ENCODE measurements around the gene CDC20. TPM values are rescaled to one million over a fixed set of nuclear protein-coding genes. Genes with fewer than 3 reads are reported as not detected.

The CDC20 gene
- total and polyA plus RNA-seq, 10 of the 15 experiments (the other 5 are each of a cell fraction or from before 2014, with no cell fraction given), result 36.3 to 347 (median 150) TPM

GRCh38 chr1:43366601-43367025 lies 7.8 kb downstream of the CDC20 start:
- ChIA-PET CTCF (interaction anchor here (1.2 to 2.4 kb wide), 2 partner anchors 8 to 128 kb away, joined by 3 to 10 read pairs; partner anchors contain the start of gene CDC20), SMC1A (ENCODE audit: uncharacterized antibody, unreplicated experiment) (interaction anchor here (1.2 to 5.0 kb wide), 2 partner anchors 24 to 127 kb away, joined by 3 to 24 read pairs; partner anchors contain the start of gene SZT2), RAD21 (ENCODE audit: unreplicated experiment) (interaction anchor here (3.0 kb wide), 1 partner anchor 8 kb away, joined by 15 read pairs; the partner anchor contains the start of gene CDC20), POLR2A (interaction anchor here (0.6 to 2.5 kb wide), 5 partner anchors 9 to 949 kb away, joined by 3 to 25 read pairs (median 5); partner anchors contain the start of genes CDC20 and HYI)
- no peak for DNase-seq (ENCODE audit: low read depth, low spot score)
- no TSS peak for BruUV-seq (replicated peaks)
- peak overlapping the region; percentile 94 for H3K4me2 ChIP-seq (ENCODE audit: control insufficient read depth, insufficient read depth)
- H3K9ac ChIP-seq (ENCODE audit: control insufficient read depth, insufficient read depth, low read length), result peak overlapping the region; percentile 96
- FAIRE-seq, result no peak
- intact Hi-C loops (cut with micrococcal nuclease; ENCODE audit: unreplicated experiment), result loop anchor here (5.0 kb wide), 1 partner anchor 69 kb away; no protein-coding TSS in a partner anchor
- peak overlapping the region; percentile 95 for H3K27ac ChIP-seq (ENCODE audit: control insufficient read depth, insufficient read depth)
- no peaks in the 10 kb centered on the region for H4K20me1 ChIP-seq (ENCODE audit: control insufficient read depth, insufficient read depth)
- ATAC-seq, result no peak; the same call in 2 of the 3 replicates
- H3K79me2 ChIP-seq (ENCODE audit: control insufficient read depth, insufficient read depth, low read length), result peaks cover 39% of the 10 kb centered on the region
- H3K9me3 ChIP-seq (replicated peaks; ENCODE audit: control insufficient read depth, insufficient read depth, low read length), result no peaks in the 10 kb centered on the region
- in situ Hi-C loops (cut with MboI), result no loop called here
- no peak overlapping the region for H2AFZ ChIP-seq (ENCODE audit: control insufficient read depth, low read depth, low read length)
- peaks cover 8% of the 10 kb centered on the region for H3K4me1 ChIP-seq (ENCODE audit: control insufficient read depth, insufficient read depth, low read length)
- WGBS (ENCODE audit: insufficient coverage, insufficient replicate concordance, low lambda C conversion rate, missing lambda C conversion rate), result 3% methylated on average over 4 of the region's 5 CpGs
- peak overlapping the region; percentile 100 for H3K4me3 ChIP-seq
- H3K27me3 ChIP-seq (replicated peaks in 1 of 2; ENCODE audit: control insufficient read depth in 2 of 2, insufficient read depth in 2 of 2, low read length in 1 of 2), result no peaks in the 10 kb centered on the region
- peaks cover 10 to 18% of the 10 kb centered on the region in 2 experiments for H3K36me3 ChIP-seq (ENCODE audit: control insufficient read depth in 2 of 2, insufficient read depth in 2 of 2, low read length in 1 of 2)
- TF ChIP-seq, protein P1, sequence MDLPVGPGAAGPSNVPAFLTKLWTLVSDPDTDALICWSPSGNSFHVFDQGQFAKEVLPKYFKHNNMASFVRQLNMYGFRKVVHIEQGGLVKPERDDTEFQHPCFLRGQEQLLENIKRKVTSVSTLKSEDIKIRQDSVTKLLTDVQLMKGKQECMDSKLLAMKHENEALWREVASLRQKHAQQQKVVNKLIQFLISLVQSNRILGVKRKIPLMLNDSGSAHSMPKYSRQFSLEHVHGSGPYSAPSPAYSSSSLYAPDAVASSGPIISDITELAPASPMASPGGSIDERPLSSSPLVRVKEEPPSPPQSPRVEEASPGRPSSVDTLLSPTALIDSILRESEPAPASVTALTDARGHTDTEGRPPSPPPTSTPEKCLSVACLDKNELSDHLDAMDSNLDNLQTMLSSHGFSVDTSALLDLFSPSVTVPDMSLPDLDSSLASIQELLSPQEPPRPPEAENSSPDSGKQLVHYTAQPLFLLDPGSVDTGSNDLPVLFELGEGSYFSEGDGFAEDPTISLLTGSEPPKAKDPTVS (IDR thresholded peaks at IDR 0.05; ENCODE audit: low read depth, low read length), result no peak
- no peak for TF ChIP-seq EP300 (IDR thresholded peaks at IDR 0.05; ENCODE audit: borderline replicate concordance in 1 of 2, control insufficient read depth in 1 of 2, low read depth in 2 of 2, low read length in 2 of 2)
- no peak for TF ChIP-seq RELB (IDR thresholded peaks at IDR 0.05; ENCODE audit: low read depth)
- TF ChIP-seq, protein P2, sequence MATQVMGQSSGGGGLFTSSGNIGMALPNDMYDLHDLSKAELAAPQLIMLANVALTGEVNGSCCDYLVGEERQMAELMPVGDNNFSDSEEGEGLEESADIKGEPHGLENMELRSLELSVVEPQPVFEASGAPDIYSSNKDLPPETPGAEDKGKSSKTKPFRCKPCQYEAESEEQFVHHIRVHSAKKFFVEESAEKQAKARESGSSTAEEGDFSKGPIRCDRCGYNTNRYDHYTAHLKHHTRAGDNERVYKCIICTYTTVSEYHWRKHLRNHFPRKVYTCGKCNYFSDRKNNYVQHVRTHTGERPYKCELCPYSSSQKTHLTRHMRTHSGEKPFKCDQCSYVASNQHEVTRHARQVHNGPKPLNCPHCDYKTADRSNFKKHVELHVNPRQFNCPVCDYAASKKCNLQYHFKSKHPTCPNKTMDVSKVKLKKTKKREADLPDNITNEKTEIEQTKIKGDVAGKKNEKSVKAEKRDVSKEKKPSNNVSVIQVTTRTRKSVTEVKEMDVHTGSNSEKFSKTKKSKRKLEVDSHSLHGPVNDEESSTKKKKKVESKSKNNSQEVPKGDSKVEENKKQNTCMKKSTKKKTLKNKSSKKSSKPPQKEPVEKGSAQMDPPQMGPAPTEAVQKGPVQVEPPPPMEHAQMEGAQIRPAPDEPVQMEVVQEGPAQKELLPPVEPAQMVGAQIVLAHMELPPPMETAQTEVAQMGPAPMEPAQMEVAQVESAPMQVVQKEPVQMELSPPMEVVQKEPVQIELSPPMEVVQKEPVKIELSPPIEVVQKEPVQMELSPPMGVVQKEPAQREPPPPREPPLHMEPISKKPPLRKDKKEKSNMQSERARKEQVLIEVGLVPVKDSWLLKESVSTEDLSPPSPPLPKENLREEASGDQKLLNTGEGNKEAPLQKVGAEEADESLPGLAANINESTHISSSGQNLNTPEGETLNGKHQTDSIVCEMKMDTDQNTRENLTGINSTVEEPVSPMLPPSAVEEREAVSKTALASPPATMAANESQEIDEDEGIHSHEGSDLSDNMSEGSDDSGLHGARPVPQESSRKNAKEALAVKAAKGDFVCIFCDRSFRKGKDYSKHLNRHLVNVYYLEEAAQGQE (IDR thresholded peaks at IDR 0.05; ENCODE audit: low read depth, low read length), result no peak
- TF ChIP-seq, protein P3, sequence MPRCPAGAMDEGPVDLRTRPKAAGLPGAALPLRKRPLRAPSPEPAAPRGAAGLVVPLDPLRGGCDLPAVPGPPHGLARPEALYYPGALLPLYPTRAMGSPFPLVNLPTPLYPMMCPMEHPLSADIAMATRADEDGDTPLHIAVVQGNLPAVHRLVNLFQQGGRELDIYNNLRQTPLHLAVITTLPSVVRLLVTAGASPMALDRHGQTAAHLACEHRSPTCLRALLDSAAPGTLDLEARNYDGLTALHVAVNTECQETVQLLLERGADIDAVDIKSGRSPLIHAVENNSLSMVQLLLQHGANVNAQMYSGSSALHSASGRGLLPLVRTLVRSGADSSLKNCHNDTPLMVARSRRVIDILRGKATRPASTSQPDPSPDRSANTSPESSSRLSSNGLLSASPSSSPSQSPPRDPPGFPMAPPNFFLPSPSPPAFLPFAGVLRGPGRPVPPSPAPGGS (IDR thresholded peaks at IDR 0.05; ENCODE audit: borderline replicate concordance, insufficient read depth, low read depth, low read length, poor library complexity, severe bottlenecking), result no peak
- TF ChIP-seq, protein P4, sequence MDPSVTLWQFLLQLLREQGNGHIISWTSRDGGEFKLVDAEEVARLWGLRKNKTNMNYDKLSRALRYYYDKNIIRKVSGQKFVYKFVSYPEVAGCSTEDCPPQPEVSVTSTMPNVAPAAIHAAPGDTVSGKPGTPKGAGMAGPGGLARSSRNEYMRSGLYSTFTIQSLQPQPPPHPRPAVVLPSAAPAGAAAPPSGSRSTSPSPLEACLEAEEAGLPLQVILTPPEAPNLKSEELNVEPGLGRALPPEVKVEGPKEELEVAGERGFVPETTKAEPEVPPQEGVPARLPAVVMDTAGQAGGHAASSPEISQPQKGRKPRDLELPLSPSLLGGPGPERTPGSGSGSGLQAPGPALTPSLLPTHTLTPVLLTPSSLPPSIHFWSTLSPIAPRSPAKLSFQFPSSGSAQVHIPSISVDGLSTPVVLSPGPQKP (IDR thresholded peaks at IDR 0.05; ENCODE audit: low read depth, low read length), result no peak
- no peak for TF ChIP-seq NKRF (conservative IDR thresholded peaks at IDR 0.05)
- TF ChIP-seq ZNF24 (IDR thresholded peaks at IDR 0.05), result no peak
- no peak for TF ChIP-seq JUNB (IDR thresholded peaks at IDR 0.05)
- TF ChIP-seq ZBED1 (IDR thresholded peaks at IDR 0.05; ENCODE audit: borderline replicate concordance), result no peak

All from GM12878 (cell line).